Upper lobe of left lung (tissue), 6 donors: Measurements from ENCODE around the gene COA6. TPM values are rescaled to one million over a fixed set of nuclear protein-coding genes. Genes with fewer than 3 reads are reported as not detected.

Source experiments
- ATAC-seq, 2 donors: fragments of 200-7000 bp; cut with Tn5 transposase; one replicate each; pipeline ENCODE4 v1.9.1; 2022; ENCODE audit warnings: mild to moderate bottlenecking in 2 of 2, moderate library complexity in 2 of 2; ENCODE audit not compliant: low FRiP score in 2 of 2
- DNase-seq, 2 donors: peaks; one replicate each; pipeline ENCODE4 v3.0.0-alpha.2; 2019 to 2020
- H3K27ac ChIP-seq, 4 donors: fragments of 200-600 bp; sonication (generic); one replicate each; pipeline ENCODE4 v1.5.1; 2016 to 2019
- H3K27me3 ChIP-seq, 4 donors: fragments of 200-600 bp; sonication (generic); one replicate each; pipeline ENCODE4 v1.5.1; 2017 to 2019
- H3K36me3 ChIP-seq, 4 donors: fragments of 200-600 bp; sonication (generic); one replicate each; pipeline ENCODE4 v1.5.1; 2016 to 2019
- H3K4me1 ChIP-seq, 4 donors: fragments of 200-600 bp; sonication (generic); one replicate each; pipeline ENCODE4 v1.5.1; 2018 to 2019
- H3K4me3 ChIP-seq, 4 donors: fragments of 200-600 bp; sonication (generic); one replicate each; pipeline ENCODE4 v1.5.1; 2017 to 2019; ENCODE audit warnings: mild to moderate bottlenecking in 2 of 4, moderate library complexity in 1 of 4
- H3K9me3 ChIP-seq, 4 donors: fragments of 200-600 bp; sonication (generic); one replicate each; pipeline ENCODE4 v1.5.1; 2018 to 2019
- EP300 ChIP-seq, 4 donors: sonication (generic); formaldehyde crosslinking; IDR thresholded peaks; one replicate each; pipeline ENCODE4 v1.5.1; 2017; ENCODE audit warnings: antibody characterized with exemption in 4 of 4, control low read depth in 2 of 4
- POLR2A ChIP-seq, 4 donors: fragments of 450-650 bp; IDR thresholded peaks; one replicate each; pipeline ENCODE4 v1.5.1; 2016 to 2017; ENCODE audit warnings: antibody characterized with exemption in 4 of 4, mild to moderate bottlenecking in 2 of 4
- POLR2AphosphoS5 ChIP-seq, 2 donors: sonication (generic); formaldehyde crosslinking; IDR thresholded peaks; one replicate each; pipeline ENCODE4 v1.5.1; 2017; ENCODE audit warnings: antibody characterized with exemption in 2 of 2
- WGBS, 2 donors: methylation state at CpG; one replicate each; pipeline ENCODE4 v1.1.5; 2017 to 2018; 5-methylcytosine and 5-hydroxymethylcytosine counted together
- total RNA-seq, 6 donors: library from RNA; depleted of rRNA in 4 of 6; stranded (reverse); fragments of >200 nt in 4 of 6; gene quantifications; one replicate each; pipeline versions ENCODE4 v1.1.0 to v1.2.1, GENCODE V29; 2016 to 2021
- TF ChIP-seq, protein P1 (sequence below), 6 experiments: fragments of 450-650 bp in 4 of 6; fragments of 200-600 bp in 2 of 6; sonication (generic) in 2 of 6; IDR thresholded peaks; one replicate each; pipeline ENCODE4 v1.5.1; 2016 to 2019; ENCODE audit warnings: antibody characterized with exemption in 6 of 6
- donor health status: DM: no; HTN: no; CAD: no; lungs with moderate emphysema.
- donor health status: DM: no; HTN: yes; CAD: no; lungs with severe emphysema.

Gene COA6
- total RNA-seq, 6 donors from 2014 or later: 1.2 to 26.4 (median 15.3) TPM

DNA sequence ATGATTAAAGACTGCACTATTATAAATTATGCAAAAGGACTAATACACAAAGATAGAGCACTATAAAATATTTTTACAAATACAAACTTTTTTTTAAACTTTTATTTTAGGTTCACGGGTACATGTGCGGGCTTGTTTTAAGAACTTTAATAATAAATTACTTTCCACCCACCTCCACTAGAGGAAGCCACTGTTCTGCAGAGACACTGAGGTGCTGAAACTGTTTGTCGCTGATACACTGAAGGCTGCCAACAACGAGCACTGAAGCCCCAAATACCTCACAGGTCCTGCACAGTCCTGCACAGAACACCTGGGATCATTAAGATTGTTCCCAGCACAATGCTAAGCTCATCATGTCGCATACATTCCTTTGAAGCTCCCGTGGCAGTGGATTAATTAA, 19.9 kb downstream of the COA6 start:
- H3K9me3 ChIP-seq: no peaks in the 10 kb centered on the region
- DNase-seq (no peak), ATAC-seq (no peak)
- no peak for TF ChIP-seq EP300 (IDR thresholded peaks at IDR 0.05)
- no peak for TF ChIP-seq POLR2AphosphoS5 (IDR thresholded peaks at IDR 0.05)
- TF ChIP-seq, protein P1, sequence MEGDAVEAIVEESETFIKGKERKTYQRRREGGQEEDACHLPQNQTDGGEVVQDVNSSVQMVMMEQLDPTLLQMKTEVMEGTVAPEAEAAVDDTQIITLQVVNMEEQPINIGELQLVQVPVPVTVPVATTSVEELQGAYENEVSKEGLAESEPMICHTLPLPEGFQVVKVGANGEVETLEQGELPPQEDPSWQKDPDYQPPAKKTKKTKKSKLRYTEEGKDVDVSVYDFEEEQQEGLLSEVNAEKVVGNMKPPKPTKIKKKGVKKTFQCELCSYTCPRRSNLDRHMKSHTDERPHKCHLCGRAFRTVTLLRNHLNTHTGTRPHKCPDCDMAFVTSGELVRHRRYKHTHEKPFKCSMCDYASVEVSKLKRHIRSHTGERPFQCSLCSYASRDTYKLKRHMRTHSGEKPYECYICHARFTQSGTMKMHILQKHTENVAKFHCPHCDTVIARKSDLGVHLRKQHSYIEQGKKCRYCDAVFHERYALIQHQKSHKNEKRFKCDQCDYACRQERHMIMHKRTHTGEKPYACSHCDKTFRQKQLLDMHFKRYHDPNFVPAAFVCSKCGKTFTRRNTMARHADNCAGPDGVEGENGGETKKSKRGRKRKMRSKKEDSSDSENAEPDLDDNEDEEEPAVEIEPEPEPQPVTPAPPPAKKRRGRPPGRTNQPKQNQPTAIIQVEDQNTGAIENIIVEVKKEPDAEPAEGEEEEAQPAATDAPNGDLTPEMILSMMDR (IDR thresholded peaks at IDR 0.05): no peak
- no peak for TF ChIP-seq POLR2A (IDR thresholded peaks at IDR 0.05)
- 91 to 93% methylated on average over 6 of the region's 6 CpGs for WGBS, 2 donors
- no peaks in the 10 kb centered on the region for H3K27me3 ChIP-seq
- H3K4me1 ChIP-seq: no peaks in the 10 kb centered on the region
- peaks cover 0 to 32% (median 16%) of the 10 kb centered on the region in 4 donors for H3K36me3 ChIP-seq
- H3K27ac ChIP-seq: no peak overlapping the region
- no peak overlapping the region for H3K4me3 ChIP-seq

- TF ChIP-seq, protein P1 (IDR thresholded peaks at IDR 0.05): no peak
- TF ChIP-seq POLR2AphosphoS5 (IDR thresholded peaks at IDR 0.05) (no peak), POLR2A (IDR thresholded peaks at IDR 0.05) (no peak), EP300 (IDR thresholded peaks at IDR 0.05) (no peak)
- WGBS, 2 donors: 73 to 84% methylated on average over 5 of the region's 5 CpGs
- peaks cover 0 to 3% (median under 1%) of the 10 kb centered on the region in 4 donors for H3K4me1 ChIP-seq
- no peak for DNase-seq
- H3K36me3 ChIP-seq: peaks cover 0 to 32% (median 16%) of the 10 kb centered on the region in 4 donors
- no peak for ATAC-seq
- H3K27me3 ChIP-seq: no peaks in the 10 kb centered on the region
- no peak overlapping the region for H3K27ac ChIP-seq
- H3K4me3 ChIP-seq: no peak overlapping the region
- H3K9me3 ChIP-seq: no peaks in the 10 kb centered on the region
Observed at GRCh38 chr1:234395297-234395696, 22.0 kb downstream of the COA6 start.

DNA sequence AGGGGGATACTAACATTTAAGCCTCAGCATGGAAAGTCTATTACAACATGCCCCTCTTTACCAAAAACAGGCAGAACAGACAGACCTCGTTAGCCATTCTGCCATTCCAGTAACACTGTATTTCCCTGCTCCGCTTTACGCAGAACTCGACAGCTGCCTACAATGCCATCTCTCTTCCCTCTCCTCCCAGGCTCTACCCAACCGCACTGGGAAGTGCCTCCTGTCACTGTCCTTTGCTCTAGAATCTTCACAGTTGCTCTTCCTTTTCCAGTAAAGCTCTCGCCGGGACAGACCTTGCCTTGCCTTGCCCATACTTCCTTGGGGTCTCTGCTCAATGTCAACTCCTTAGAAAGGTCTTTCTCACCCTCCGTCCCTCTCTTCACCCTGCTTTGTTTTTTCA, 22.8 kb downstream of the COA6 start:
- Histone ChIP-seq H3K36me3 (peaks cover 0 to 25% (median 16%) of the 10 kb centered on the region in 4 donors), H3K27me3 (no peaks in the 10 kb centered on the region), H3K9me3 (no peaks in the 10 kb centered on the region), H3K4me3 (no peak overlapping the region), H3K27ac (no peak overlapping the region), H3K4me1 (peaks cover 0 to 9% (median 4%) of the 10 kb centered on the region in 4 donors)
- DNase-seq: no peak
- WGBS, 2 donors: 86 to 95% methylated on average over 8 of the region's 8 CpGs
- TF ChIP-seq, protein P1 (IDR thresholded peaks at IDR 0.05): no peak
- TF ChIP-seq EP300 (IDR thresholded peaks at IDR 0.05) (no peak), POLR2A (IDR thresholded peaks at IDR 0.05) (no peak), POLR2AphosphoS5 (IDR thresholded peaks at IDR 0.05) (no peak)
- no peak for ATAC-seq

DNA sequence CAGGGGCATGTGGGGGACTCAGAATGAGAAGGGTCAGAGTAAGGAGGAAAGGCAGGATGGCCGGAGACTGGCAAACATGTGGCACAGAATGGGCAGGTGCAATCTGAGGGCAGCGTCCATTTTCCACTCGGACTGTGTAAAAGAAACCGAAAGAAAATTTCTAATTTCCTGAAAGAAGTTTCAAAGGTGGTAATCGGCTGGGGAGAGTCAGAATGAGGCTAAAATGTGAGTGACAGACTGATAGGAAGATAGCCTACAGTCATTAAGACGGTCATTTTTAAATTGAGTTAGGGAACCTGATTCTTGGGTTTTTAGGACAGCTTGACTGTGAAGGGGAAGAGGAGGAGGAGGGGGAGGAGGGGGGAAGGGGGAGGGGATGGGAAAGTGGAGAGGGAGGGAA, 23.6 kb downstream of the COA6 start:
- no peak for TF ChIP-seq POLR2AphosphoS5 (IDR thresholded peaks at IDR 0.05)
- TF ChIP-seq EP300 (IDR thresholded peaks at IDR 0.05): no peak
- TF ChIP-seq POLR2A (IDR thresholded peaks at IDR 0.05): no peak
- TF ChIP-seq, protein P1 (IDR thresholded peaks at IDR 0.05): no peak
- H3K4me1 ChIP-seq: peaks cover 0 to 9% (median 4%) of the 10 kb centered on the region in 4 donors
- H3K9me3 ChIP-seq: no peaks in the 10 kb centered on the region
- peaks cover 0 to 17% (median 11%) of the 10 kb centered on the region in 4 donors for H3K36me3 ChIP-seq
- H3K4me3 ChIP-seq: no peak overlapping the region
- H3K27ac ChIP-seq: no peak overlapping the region
- DNase-seq (no peak), ATAC-seq (no peak)
- H3K27me3 ChIP-seq: no peaks in the 10 kb centered on the region
- 82 to 84% methylated on average over 6 of the region's 6 CpGs for WGBS, 2 donors

DNA sequence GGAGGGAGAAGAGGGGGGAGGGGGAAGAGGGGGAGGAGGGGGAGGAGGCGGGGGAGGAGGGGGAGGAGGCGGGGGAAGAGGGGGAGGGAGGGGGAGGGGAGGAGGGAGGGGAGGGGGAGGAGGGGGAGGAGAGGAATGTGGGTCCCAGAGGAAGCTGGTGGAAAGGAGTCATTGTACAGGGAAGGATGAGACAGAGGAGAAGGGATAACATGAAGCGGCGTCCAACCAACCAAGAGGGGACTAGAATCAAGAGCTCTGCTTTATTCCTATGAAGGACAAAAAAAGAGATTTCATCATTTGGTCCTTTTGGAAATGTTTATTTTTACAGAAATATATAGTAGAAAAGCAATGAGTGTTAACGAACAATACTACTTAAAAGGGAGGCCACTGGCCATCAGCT, 24.5 kb downstream of the COA6 start:
- WGBS, 2 donors: 47 to 88% methylated on average over 3 to 4 of the region's 5 CpGs
- ATAC-seq: no peak
- no peaks in the 10 kb centered on the region for H3K27me3 ChIP-seq
- H3K4me3 ChIP-seq: no peak overlapping the region
- TF ChIP-seq EP300 (IDR thresholded peaks at IDR 0.05): no peak
- TF ChIP-seq POLR2AphosphoS5 (IDR thresholded peaks at IDR 0.05): no peak
- TF ChIP-seq, protein P1 (IDR thresholded peaks at IDR 0.05): no peak
- TF ChIP-seq POLR2A (IDR thresholded peaks at IDR 0.05): no peak
- H3K9me3 ChIP-seq: no peaks in the 10 kb centered on the region
- no peak for DNase-seq
- peaks cover 0 to 10% (median 7%) of the 10 kb centered on the region in 4 donors for H3K36me3 ChIP-seq
- no peak overlapping the region for H3K27ac ChIP-seq
- H3K4me1 ChIP-seq: peaks cover 0 to 9% (median 4%) of the 10 kb centered on the region in 4 donors
